Islet of Langerhans (tissue), 1 donor: Measurements from ENCODE around the gene PASK.
A peak's percentile ranks its signal among the peaks of the same experiment; 100 is the strongest.

ENCODE experiments used
- FAIRE-seq: peaks from one replicate; lab custom pipeline; 2011; peaks lifted over from hg19 to GRCh38; lab: Jason Lieb, UNC

Gene PASK

DNA sequence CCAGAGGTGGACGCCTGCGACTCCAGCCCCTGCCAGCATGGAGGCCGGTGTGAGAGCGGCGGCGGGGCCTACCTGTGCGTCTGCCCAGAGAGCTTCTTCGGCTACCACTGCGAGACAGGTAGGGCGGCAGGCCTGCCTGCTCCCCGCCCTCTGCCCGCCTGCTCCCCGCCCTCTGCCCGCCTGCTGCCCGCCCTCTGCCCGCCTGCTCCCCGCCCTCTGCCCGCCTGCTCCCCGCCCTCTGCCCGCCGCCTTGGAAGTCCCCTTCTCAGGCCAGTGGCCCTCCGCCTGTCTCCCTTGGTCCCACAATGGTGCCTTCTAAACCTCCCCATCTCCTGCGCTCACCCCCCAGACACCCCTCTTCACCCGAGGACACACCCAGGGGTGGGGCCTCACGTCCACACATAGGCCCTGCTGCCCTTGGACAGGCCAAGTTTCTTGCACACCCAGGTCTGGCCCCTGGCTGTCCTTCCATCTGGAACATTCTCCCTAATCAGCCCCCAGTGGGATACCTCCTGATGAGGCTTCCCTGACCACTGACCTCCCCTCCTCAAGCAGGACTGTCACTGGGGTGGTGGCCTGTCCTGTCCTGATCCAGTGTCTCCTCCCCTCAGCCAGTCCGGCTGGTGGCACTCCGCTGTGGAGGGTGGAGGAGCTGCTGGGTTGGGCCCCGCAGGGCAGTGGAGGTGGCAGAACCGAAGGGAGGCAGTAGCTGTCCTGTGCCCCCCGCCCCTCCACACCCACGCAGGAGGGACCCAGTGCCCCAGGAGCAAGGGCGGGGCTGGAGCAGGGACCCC is 85.1 kb downstream of the PASK start:
- FAIRE-seq, result no peak

DNA sequence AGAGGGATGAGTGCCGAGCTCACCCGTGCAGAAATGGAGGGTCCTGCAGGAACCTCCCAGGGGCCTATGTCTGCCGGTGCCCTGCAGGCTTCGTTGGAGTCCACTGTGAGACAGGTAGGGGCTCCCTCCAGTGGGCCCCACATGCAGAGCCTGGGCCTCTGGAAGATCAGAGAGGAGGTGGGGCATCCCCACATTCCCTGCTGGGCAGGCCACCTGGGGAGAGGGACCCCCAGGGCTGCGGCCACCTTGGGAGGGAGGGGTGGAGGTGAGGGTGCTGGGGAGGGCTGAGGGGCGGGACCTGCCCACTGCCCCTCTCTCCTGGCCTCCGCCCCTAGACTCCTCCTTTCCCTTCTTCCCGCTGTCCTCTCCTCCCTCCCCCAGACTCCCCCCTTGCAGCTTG is 85.7 kb downstream of the PASK start:
- FAIRE-seq, result no peak

DNA sequence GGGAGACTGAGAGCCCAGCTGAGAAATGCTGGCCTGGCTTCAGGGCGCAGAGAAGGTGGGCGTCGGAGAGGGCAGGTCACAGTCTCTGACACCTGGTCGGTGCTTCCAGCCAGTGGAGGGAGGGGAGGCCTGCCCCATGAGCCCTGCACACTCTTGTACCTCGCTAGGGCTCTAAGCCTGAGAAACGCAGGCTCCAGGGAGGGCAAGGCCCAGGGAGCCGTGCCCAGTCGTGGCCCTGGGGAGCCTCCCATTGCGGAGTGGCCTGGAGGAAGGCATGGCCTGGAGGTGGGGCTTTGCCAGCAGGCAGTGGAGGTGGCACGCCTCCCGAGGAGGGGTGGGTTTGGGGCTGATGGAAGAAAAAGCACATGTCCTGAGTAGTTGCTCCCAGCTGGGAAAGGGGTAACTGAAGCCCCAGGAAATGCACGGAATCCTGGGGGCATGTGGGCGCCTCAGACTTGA is 86.2 kb downstream of the PASK start:
- no peak for FAIRE-seq

DNA sequence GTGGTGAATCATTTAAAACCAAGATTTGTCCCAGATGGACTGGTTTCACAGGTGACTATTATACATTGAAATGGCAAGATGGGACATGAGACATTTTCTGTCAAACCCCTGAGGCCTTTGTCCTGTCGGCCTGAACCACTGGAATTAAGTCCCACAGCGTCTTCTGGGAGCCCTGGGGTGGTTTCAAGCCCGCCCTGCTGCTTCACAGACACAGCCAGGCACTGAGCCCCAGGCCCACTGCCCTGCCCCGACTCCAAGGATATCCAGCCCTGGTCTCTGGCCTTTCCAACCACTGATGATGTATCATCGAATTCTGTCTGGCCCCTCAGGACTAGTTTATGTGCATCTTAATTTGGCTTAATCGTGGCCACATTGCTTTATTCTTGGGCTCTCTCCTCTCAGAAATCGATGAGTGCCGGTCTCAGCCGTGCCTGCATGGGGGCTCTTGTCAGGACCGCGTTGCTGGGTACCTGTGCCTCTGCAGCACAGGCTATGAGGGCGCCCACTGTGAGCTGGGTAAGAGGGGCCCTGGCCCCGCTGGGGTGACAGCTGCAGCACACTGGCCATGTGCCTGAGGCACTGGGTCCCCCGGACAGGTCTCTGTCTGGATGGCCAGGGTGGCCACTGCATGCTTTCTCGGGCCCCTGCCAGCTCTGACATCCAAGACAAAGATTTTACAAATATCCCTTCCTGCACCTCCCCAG is 86.7 kb downstream of the PASK start:
- FAIRE-seq, result no peak

DNA sequence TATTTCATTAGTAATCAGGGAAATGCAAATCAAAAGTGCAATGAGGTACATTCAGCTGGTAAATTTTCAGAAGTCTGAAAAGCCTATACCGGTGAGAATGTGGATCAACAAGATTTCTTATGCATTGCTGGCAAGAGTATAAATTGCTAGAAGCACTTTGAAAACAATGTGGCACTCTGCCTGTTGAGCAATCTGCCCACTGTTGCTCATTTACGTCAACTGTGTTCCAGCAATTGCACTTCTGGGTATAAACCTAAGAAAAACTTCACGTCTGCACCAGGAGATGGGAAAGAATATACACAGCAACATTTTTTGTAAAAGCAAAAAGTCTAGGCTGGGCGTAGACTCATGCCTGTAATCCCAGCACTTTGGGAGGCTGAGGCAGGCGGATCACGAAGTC is 88.0 kb downstream of the PASK start:
- FAIRE-seq, result peak; percentile 76
